GM12878 (cell line): Measurements from ENCODE around the gene RNASEH2A. TPM values are rescaled to one million over a fixed set of nuclear protein-coding genes. Genes with fewer than 3 reads are reported as not detected.
A peak's percentile ranks its signal among the peaks of the same experiment; 100 is the strongest.

Experiments used
- BMI1 ChIP-seq: fragments of 450-650 bp; IDR thresholded peaks from 2 replicates; pipeline ENCODE4 v1.6.1; 2016; ENCODE audit warnings: mild to moderate bottlenecking, moderate library complexity, borderline replicate concordance
- USF1 ChIP-seq: IDR thresholded peaks from 2 replicates; pipeline ENCODE4 v1.6.1; 2011; ENCODE audit warnings: borderline replicate concordance, low read depth, mild to moderate bottlenecking, moderate library complexity, mixed read lengths, low read length; ENCODE audit not compliant: insufficient read depth; ENCODE audit errors: extremely low read length
- ZBED1 ChIP-seq: IDR thresholded peaks from 2 replicates; pipeline ENCODE4 v1.6.1; 2016; ENCODE audit warnings: borderline replicate concordance
- ZNF384 ChIP-seq: IDR thresholded peaks from 2 replicates; pipeline ENCODE4 v1.6.1; 2012; ENCODE audit warnings: low read depth, mild to moderate bottlenecking, low read length, improper control_type of control experiment, borderline replicate concordance
- polyA plus RNA-seq, 11 experiments: library from polyadenylated mRNA; depleted of rRNA in 4 of 11; unstranded in 6 of 11; stranded (reverse) in 5 of 11; fragments of >200 nt; fragmentation: Nextera tagmentation in 4 of 11; fragmentation: Illumina TruSeq in 1 of 11; extraction: Ambion mirVana in 4 of 11; extraction: Trizol in 1 of 11; gene quantifications; 1 replicate in 1 of 11; 2 replicates in 10 of 11; pipeline versions ENCODE4 v1.2.1 to v1.2.3, GENCODE V29; 2011 to 2016; ENCODE audit warnings: inconsistent platforms in 2 of 11, missing spikeins in 2 of 11, low read depth in 1 of 11
- total RNA-seq, 4 experiments: library from RNA; depleted of rRNA in 3 of 4; stranded (reverse); fragments of >200 nt in 3 of 4; fragmentation: Illumina TruSeq in 1 of 4; extraction: Trizol in 1 of 4; gene quantifications; 2 replicates each; pipeline versions ENCODE4 v1.2.1 to v1.2.3, GENCODE V29; 2013 to 2021
- TF ChIP-seq, protein P1 (sequence below): IDR thresholded peaks from 2 replicates; pipeline ENCODE4 v1.6.1; 2012; ENCODE audit warnings: low read depth, low read length, improper control_type of control experiment
- TF ChIP-seq, protein P2 (sequence below), 3 experiments: IDR thresholded peaks in 2 of 3; conservative IDR thresholded peaks in 1 of 3; 2 replicates each; pipeline ENCODE4 v1.5.1; 2011; ENCODE audit warnings: low read depth in 3 of 3, low read length in 3 of 3, mild to moderate bottlenecking in 3 of 3, control low read depth in 2 of 3, moderate library complexity in 2 of 3, inconsistent platforms in 1 of 3, mixed read lengths in 1 of 3; ENCODE audit not compliant: control insufficient read depth in 2 of 3, insufficient read depth in 1 of 3; ENCODE audit errors: extremely low read depth in 1 of 3

Gene RNASEH2A
- total and polyA plus RNA-seq, 10 of the 15 experiments (the other 5 are each of a cell fraction or from before 2014, with no cell fraction given): 17.4 to 103 (median 40.4) TPM

DNA sequence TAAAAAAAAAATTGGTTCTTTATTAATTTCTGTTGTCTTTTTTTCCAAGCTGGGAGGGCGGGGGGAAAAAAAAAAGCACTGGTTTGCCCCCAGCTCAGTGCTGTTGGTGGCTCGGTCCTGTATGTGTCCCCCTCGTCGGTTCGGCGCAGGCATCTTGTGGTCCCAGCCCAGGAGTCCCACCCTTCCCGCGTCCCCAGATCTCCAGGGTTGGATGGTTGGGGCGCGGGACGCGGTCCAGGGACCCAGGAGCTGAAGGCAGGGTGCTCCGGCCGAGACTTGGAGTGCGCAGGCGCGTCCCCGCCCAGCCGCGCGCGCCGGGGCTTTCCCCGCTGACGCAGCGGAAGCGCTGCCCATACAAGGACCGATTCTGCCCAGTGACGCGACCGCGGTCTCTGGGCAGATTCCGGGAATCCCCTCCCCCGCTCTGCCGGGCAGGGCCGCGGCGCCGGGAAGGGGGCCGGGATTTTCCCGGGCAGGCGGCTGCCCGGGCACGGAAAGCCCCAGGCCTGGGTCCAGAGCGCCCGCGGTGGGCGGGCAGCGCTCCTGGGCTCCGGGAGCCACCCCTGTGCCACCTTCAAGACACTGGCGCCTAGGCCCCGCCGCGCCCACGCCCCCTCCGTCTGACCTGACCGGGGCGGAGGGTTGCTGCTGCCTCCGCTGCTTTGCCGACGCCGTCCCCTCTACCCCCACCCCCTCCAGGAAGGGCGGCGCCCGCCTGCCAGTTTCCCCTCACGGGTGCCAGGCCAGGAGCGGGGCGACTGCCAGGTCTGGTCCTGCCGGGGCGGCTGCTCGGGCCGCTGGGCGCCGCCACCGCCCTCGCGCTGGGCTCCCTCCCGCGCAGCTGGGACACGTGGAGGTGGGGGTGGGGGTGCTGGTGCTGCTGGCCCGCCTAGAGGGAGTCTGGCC lies 12.8 kb upstream of the RNASEH2A start (continued):
- TF ChIP-seq, protein P1, sequence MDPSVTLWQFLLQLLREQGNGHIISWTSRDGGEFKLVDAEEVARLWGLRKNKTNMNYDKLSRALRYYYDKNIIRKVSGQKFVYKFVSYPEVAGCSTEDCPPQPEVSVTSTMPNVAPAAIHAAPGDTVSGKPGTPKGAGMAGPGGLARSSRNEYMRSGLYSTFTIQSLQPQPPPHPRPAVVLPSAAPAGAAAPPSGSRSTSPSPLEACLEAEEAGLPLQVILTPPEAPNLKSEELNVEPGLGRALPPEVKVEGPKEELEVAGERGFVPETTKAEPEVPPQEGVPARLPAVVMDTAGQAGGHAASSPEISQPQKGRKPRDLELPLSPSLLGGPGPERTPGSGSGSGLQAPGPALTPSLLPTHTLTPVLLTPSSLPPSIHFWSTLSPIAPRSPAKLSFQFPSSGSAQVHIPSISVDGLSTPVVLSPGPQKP: peak; percentile 100
- TF ChIP-seq USF1: peak; percentile 62
- TF ChIP-seq ZBED1: no peak
- TF ChIP-seq BMI1: peak; percentile 56; the same call in 1 of the 2 replicates
- TF ChIP-seq ZNF384: peak; percentile 91
- TF ChIP-seq, protein P2, sequence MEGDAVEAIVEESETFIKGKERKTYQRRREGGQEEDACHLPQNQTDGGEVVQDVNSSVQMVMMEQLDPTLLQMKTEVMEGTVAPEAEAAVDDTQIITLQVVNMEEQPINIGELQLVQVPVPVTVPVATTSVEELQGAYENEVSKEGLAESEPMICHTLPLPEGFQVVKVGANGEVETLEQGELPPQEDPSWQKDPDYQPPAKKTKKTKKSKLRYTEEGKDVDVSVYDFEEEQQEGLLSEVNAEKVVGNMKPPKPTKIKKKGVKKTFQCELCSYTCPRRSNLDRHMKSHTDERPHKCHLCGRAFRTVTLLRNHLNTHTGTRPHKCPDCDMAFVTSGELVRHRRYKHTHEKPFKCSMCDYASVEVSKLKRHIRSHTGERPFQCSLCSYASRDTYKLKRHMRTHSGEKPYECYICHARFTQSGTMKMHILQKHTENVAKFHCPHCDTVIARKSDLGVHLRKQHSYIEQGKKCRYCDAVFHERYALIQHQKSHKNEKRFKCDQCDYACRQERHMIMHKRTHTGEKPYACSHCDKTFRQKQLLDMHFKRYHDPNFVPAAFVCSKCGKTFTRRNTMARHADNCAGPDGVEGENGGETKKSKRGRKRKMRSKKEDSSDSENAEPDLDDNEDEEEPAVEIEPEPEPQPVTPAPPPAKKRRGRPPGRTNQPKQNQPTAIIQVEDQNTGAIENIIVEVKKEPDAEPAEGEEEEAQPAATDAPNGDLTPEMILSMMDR (IDR thresholded peaks at IDR 0.05 in 2 of 3, conservative IDR thresholded peaks at IDR 0.05 in 1 of 3; ENCODE audit: control insufficient read depth in 2 of 3, extremely low read depth in 1 of 3, insufficient read depth in 1 of 3, low read depth in 3 of 3, low read length in 3 of 3): no peak
